ENCODE data around the gene OPCML. TPM values are rescaled to one million over a fixed set of nuclear protein-coding genes. Genes with fewer than 3 reads are reported as not detected.

OPCML gene
- total RNA-seq, 5 donors from 2014 or later (not counting 1 experiment from before 2014, with no cell fraction given) = not detected

GRCh38 chr11:132564091-132564885 lies 968.0 kb downstream of the OPCML start:
- no peaks in the 10 kb centered on the region for H3K4me1 Mint-ChIP-seq
- no peaks in the 10 kb centered on the region for H3K36me3 Mint-ChIP-seq
- Histone ChIP-seq H3K27ac (ENCODE audit: low read length) (no peak overlapping the region), H3K4me3 (ENCODE audit: control insufficient read depth in 1 of 2, extremely low read depth in 1 of 2, low read length in 1 of 2) (no peak overlapping the region), H3K4me1 (ENCODE audit: control insufficient read depth in 1 of 2, extremely low read depth in 1 of 2, insufficient read depth in 2 of 2, low read length in 2 of 2) (no peaks in the 10 kb centered on the region), H3K27me3 (replicated peaks in 1 of 2; ENCODE audit: control insufficient read depth in 2 of 2, extremely low read depth in 1 of 2, insufficient read depth in 2 of 2, low read length in 1 of 2) (no peaks in the 10 kb centered on the region), H3K36me3 (ENCODE audit: control insufficient read depth in 2 of 2, extremely low read depth in 1 of 2, insufficient read depth in 1 of 2, low read length in 1 of 2) (no peaks in the 10 kb centered on the region), H3K9me3 (no peaks in the 10 kb centered on the region)
- POLR2A ChIA-PET = no interaction called here
- no peak overlapping the region for H3K4me3 Mint-ChIP-seq
- H3K9me3 Mint-ChIP-seq = peaks cover 9 to 23% (median 12%) of the 10 kb centered on the region in 3 donors
- H3K27me3 Mint-ChIP-seq = peaks cover 3 to 4% of the 10 kb centered on the region in 2 donors
- 98% methylated on average over 4 of the region's 8 CpGs for WGBS (ENCODE audit: insufficient coverage)
- CTCF ChIA-PET = no interaction called here
- no peak overlapping the region for H3K27ac Mint-ChIP-seq
- ATAC-seq (replicated peaks in 1 of 4) (no peak), DNase-seq (no peak)

DNA sequence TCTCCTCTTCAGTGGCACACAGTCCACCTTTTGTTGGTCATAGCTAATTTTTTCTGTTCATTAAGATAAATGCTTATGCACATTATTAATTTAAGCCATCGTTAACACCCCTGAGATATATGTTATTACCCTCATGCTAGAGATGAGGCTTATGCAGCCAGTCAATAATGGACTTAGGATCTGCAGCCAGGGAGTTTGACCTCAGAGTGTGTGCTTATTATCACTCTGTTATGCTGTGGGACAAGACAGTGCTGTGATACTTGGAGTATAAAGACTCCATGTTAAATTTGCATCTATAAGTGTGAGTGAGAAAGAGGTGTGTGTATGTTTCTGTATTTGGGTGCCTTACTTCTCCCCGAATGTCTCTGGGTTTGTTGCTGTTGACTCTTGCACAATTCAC lies 969.3 kb downstream of the OPCML start:
- ChIA-PET POLR2A (no interaction called here), CTCF (no interaction called here)
- Histone ChIP-seq H3K27me3 (replicated peaks in 1 of 2; ENCODE audit: control insufficient read depth in 2 of 2, extremely low read depth in 1 of 2, insufficient read depth in 2 of 2, low read length in 1 of 2) (no peaks in the 10 kb centered on the region), H3K4me1 (ENCODE audit: control insufficient read depth in 1 of 2, extremely low read depth in 1 of 2, insufficient read depth in 2 of 2, low read length in 2 of 2) (no peaks in the 10 kb centered on the region), H3K9me3 (no peaks in the 10 kb centered on the region), H3K4me3 (ENCODE audit: control insufficient read depth in 1 of 2, extremely low read depth in 1 of 2, low read length in 1 of 2) (no peak overlapping the region), H3K36me3 (ENCODE audit: control insufficient read depth in 2 of 2, extremely low read depth in 1 of 2, insufficient read depth in 1 of 2, low read length in 1 of 2) (no peaks in the 10 kb centered on the region), H3K27ac (ENCODE audit: low read length) (no peak overlapping the region)
- no peaks in the 10 kb centered on the region for H3K4me1 Mint-ChIP-seq
- peaks cover 3 to 4% of the 10 kb centered on the region in 2 donors for H3K27me3 Mint-ChIP-seq
- whole genome bisulfite sequencing (ENCODE audit: insufficient coverage) = no CpG with 5 or more reads among the region's 2 CpGs
- DNase-seq = no peak
- H3K9me3 Mint-ChIP-seq = peaks cover 6 to 24% (median 8%) of the 10 kb centered on the region in 3 donors
- no peaks in the 10 kb centered on the region for H3K36me3 Mint-ChIP-seq
- H3K27ac Mint-ChIP-seq = no peak overlapping the region
- no peak overlapping the region for H3K4me3 Mint-ChIP-seq
- ATAC-seq (replicated peaks in 1 of 4) = no peak

- Histone ChIP-seq H3K4me3 (ENCODE audit: control insufficient read depth in 1 of 2, extremely low read depth in 1 of 2, low read length in 1 of 2) (no peak overlapping the region), H3K4me1 (ENCODE audit: control insufficient read depth in 1 of 2, extremely low read depth in 1 of 2, insufficient read depth in 2 of 2, low read length in 2 of 2) (no peaks in the 10 kb centered on the region), H3K9me3 (no peaks in the 10 kb centered on the region), H3K36me3 (ENCODE audit: control insufficient read depth in 2 of 2, extremely low read depth in 1 of 2, insufficient read depth in 1 of 2, low read length in 1 of 2) (no peaks in the 10 kb centered on the region), H3K27me3 (replicated peaks in 1 of 2; ENCODE audit: control insufficient read depth in 2 of 2, extremely low read depth in 1 of 2, insufficient read depth in 2 of 2, low read length in 1 of 2) (no peaks in the 10 kb centered on the region), H3K27ac (ENCODE audit: low read length) (no peak overlapping the region)
- H3K27me3 Mint-ChIP-seq = peaks cover 3 to 4% of the 10 kb centered on the region in 2 donors
- DNase-seq (no peak), ATAC-seq (replicated peaks in 1 of 4) (no peak)
- WGBS (ENCODE audit: insufficient coverage) = no CpG with 5 or more reads among the region's 2 CpGs
- no peak overlapping the region for H3K27ac Mint-ChIP-seq
- H3K36me3 Mint-ChIP-seq = no peaks in the 10 kb centered on the region
- POLR2A ChIA-PET = no interaction called here
- H3K9me3 Mint-ChIP-seq = peaks cover 4 to 20% (median 6%) of the 10 kb centered on the region in 3 donors
- CTCF ChIA-PET = interaction anchor here in 1 of 2 donors (0.7 kb wide), 1 partner anchor 55 kb away, joined by 5 read pairs; no protein-coding TSS in a partner anchor
- H3K4me3 Mint-ChIP-seq = no peak overlapping the region
- H3K4me1 Mint-ChIP-seq = no peaks in the 10 kb centered on the region
Measured at GRCh38 chr11:132561937-132562336, 970.4 kb downstream of the OPCML start.

DNA sequence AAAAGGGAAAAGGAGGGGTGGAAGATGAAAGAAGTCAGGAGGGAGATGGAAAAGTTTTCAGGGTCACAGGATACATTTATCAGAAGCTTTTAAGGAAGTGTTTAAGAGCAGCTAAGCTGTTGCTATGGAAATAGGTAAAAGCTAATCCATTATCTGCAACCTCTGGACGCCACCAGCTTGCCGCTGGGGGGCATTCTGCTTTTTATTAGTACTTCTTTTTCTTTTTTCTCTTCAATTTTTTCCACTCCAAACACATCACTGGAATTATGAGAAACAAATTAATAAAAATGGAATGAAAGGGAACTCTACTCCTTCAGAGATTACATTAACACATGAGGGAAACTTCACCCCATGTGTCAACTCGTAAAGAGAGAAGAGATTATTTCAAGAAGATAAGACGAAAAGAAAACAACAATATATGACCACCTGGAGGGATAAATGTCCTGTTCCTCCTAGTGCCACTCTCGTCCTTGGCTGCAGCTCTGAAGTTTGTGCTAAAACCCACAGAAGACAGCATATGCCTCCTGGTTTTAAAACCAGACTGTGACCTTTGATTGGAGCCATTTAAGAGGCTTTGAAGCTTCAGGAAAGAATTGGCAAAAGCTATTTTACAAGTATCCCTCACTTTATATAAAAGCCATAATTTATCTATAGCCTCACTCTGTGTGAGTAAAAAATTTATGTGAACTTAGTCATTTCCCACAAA lies 972.8 kb downstream of the OPCML start:
- Mint-ChIP-seq H3K9me3 (peaks cover 4 to 20% (median 8%) of the 10 kb centered on the region in 3 donors), H3K36me3 (no peaks in the 10 kb centered on the region), H3K4me1 (no peaks in the 10 kb centered on the region), H3K27ac (no peak overlapping the region), H3K27me3 (peaks cover 0 to 3% of the 10 kb centered on the region in 2 donors), H3K4me3 (no peak overlapping the region)
- ATAC-seq (replicated peaks in 1 of 4) = no peak
- WGBS (ENCODE audit: insufficient coverage) = 20% methylated on average over 1 of the region's 5 CpGs
- Histone ChIP-seq H3K27ac (ENCODE audit: low read length) (no peak overlapping the region), H3K4me3 (ENCODE audit: control insufficient read depth in 1 of 2, extremely low read depth in 1 of 2, low read length in 1 of 2) (no peak overlapping the region), H3K9me3 (no peaks in the 10 kb centered on the region), H3K36me3 (ENCODE audit: control insufficient read depth in 2 of 2, extremely low read depth in 1 of 2, insufficient read depth in 1 of 2, low read length in 1 of 2) (no peaks in the 10 kb centered on the region), H3K4me1 (ENCODE audit: control insufficient read depth in 1 of 2, extremely low read depth in 1 of 2, insufficient read depth in 2 of 2, low read length in 2 of 2) (no peaks in the 10 kb centered on the region), H3K27me3 (replicated peaks in 1 of 2; ENCODE audit: control insufficient read depth in 2 of 2, extremely low read depth in 1 of 2, insufficient read depth in 2 of 2, low read length in 1 of 2) (no peaks in the 10 kb centered on the region)
- POLR2A ChIA-PET = no interaction called here
- CTCF ChIA-PET = no interaction called here
- DNase-seq = no peak

GRCh38 chr11:132556316-132556715 lies 976.0 kb downstream of the OPCML start:
- peaks cover 13 to 20% (median 13%) of the 10 kb centered on the region in 3 donors for H3K9me3 Mint-ChIP-seq
- H3K4me3 ChIP-seq (ENCODE audit: control insufficient read depth in 1 of 2, extremely low read depth in 1 of 2, low read length in 1 of 2) = no peak overlapping the region
- WGBS (ENCODE audit: insufficient coverage) = no CpG with 5 or more reads among the region's 2 CpGs
- H3K4me1 Mint-ChIP-seq = no peaks in the 10 kb centered on the region
- H3K27me3 Mint-ChIP-seq = peaks cover 0 to 3% of the 10 kb centered on the region in 2 donors
- H3K36me3 ChIP-seq (ENCODE audit: control insufficient read depth in 2 of 2, extremely low read depth in 1 of 2, insufficient read depth in 1 of 2, low read length in 1 of 2) = no peaks in the 10 kb centered on the region
- ChIA-PET POLR2A (no interaction called here), CTCF (no interaction called here)
- H3K4me1 ChIP-seq (ENCODE audit: control insufficient read depth in 1 of 2, extremely low read depth in 1 of 2, insufficient read depth in 2 of 2, low read length in 2 of 2) = no peaks in the 10 kb centered on the region
- no peak overlapping the region for H3K27ac Mint-ChIP-seq
- H3K9me3 ChIP-seq = no peaks in the 10 kb centered on the region
- no peaks in the 10 kb centered on the region for H3K27me3 ChIP-seq (replicated peaks in 1 of 2; ENCODE audit: control insufficient read depth in 2 of 2, extremely low read depth in 1 of 2, insufficient read depth in 2 of 2, low read length in 1 of 2)
- ATAC-seq (replicated peaks in 1 of 4) (no peak), DNase-seq (no peak)
- no peaks in the 10 kb centered on the region for H3K36me3 Mint-ChIP-seq
- H3K4me3 Mint-ChIP-seq = no peak overlapping the region
- H3K27ac ChIP-seq (ENCODE audit: low read length) = no peak overlapping the region

GRCh38 chr11:132555617-132556016 lies 976.7 kb downstream of the OPCML start:
- POLR2A ChIA-PET = no interaction called here
- H3K4me1 ChIP-seq (ENCODE audit: control insufficient read depth in 1 of 2, extremely low read depth in 1 of 2, insufficient read depth in 2 of 2, low read length in 2 of 2) = no peaks in the 10 kb centered on the region
- H3K9me3 ChIP-seq = no peaks in the 10 kb centered on the region
- H3K36me3 ChIP-seq (ENCODE audit: control insufficient read depth in 2 of 2, extremely low read depth in 1 of 2, insufficient read depth in 1 of 2, low read length in 1 of 2) = no peaks in the 10 kb centered on the region
- Mint-ChIP-seq H3K4me1 (no peaks in the 10 kb centered on the region), H3K9me3 (peaks cover 11 to 15% (median 13%) of the 10 kb centered on the region in 3 donors), H3K27ac (no peak overlapping the region), H3K36me3 (no peaks in the 10 kb centered on the region), H3K4me3 (no peak overlapping the region), H3K27me3 (no peaks in the 10 kb centered on the region)
- no peaks in the 10 kb centered on the region for H3K27me3 ChIP-seq (replicated peaks in 1 of 2; ENCODE audit: control insufficient read depth in 2 of 2, extremely low read depth in 1 of 2, insufficient read depth in 2 of 2, low read length in 1 of 2)
- ATAC-seq (replicated peaks in 1 of 4) = no peak
- no CpG with 5 or more reads among the region's 3 CpGs for WGBS (ENCODE audit: insufficient coverage)
- CTCF ChIA-PET = no interaction called here
- no peak for DNase-seq
- no peak overlapping the region for H3K4me3 ChIP-seq (ENCODE audit: control insufficient read depth in 1 of 2, extremely low read depth in 1 of 2, low read length in 1 of 2)
- H3K27ac ChIP-seq (ENCODE audit: low read length) = no peak overlapping the region
